Fibroblast of skin of back (primary cell): Measurements from ENCODE around the gene DYDC1. TPM values are rescaled to one million over a fixed set of nuclear protein-coding genes. Genes with fewer than 3 reads are reported as not detected.
"Not testable (repeated sequence)": the region's sequence is repeated elsewhere in the genome, so short reads cannot be mapped to it uniquely, and the experiment has no call there.

Source experiments
- DNase-seq: peaks from one replicate; pipeline ENCODE4 v3.0.0-alpha.2; 2013
- polyA plus RNA-seq, 2 experiments: library from polyadenylated mRNA; unstranded; fragments of 120-200 nt; gene quantifications; one replicate each; pipeline ENCODE4 v1.2.1, GENCODE V29; 2013; ENCODE audit not compliant: insufficient read length in 2 of 2

The DYDC1 gene
- polyA plus RNA-seq (2013, experiment 1 of 2; ENCODE audit: insufficient read length) = not detected
- polyA plus RNA-seq (2013, experiment 2 of 2; ENCODE audit: insufficient read length) = not detected

- peak; percentile 46 for DNase-seq
These were observed at the start of gene DYDC1, which contains the start of gene DYDC2 for GRCh38 chr10:80356563-80356988. DYDC1 (minus strand) TSS chr10:80356755; CDS start chr10:80352601, 4,154 bp downstream. DYDC2 (plus strand) TSS chr10:80356781; CDS start chr10:80362444, 5,663 bp downstream.

- no peak for DNase-seq
These were observed 49.6 kb upstream of the DYDC1 start for GRCh38 chr10:80406204-80406603.

- no peak for DNase-seq
These were observed 49.1 kb upstream of the DYDC1 start for GRCh38 chr10:80405626-80406025.

- DNase-seq = no peak
These were observed 48.5 kb upstream of the DYDC1 start for GRCh38 chr10:80405035-80405434.

GRCh38 chr10:80400136-80400804, 43.7 kb upstream of the DYDC1 start:
- no peak for DNase-seq

- DNase-seq = no peak
These were observed 40.5 kb upstream of the DYDC1 start for GRCh38 chr10:80397014-80397413.

GRCh38 chr10:80394358-80394916, 37.9 kb upstream of the DYDC1 start:
- no peak for DNase-seq

- no peak for DNase-seq
These were observed 35.7 kb upstream of the DYDC1 start for GRCh38 chr10:80392250-80392649.

GRCh38 chr10:80390740-80391139, 34.2 kb upstream of the DYDC1 start:
- DNase-seq = no peak

GRCh38 chr10:80382989-80383388, 26.4 kb upstream of the DYDC1 start:
- DNase-seq = peak; percentile 19

- DNase-seq = no peak
These were observed 23.6 kb upstream of the DYDC1 start for GRCh38 chr10:80380185-80380584.

- no peak for DNase-seq
These were observed 23.1 kb upstream of the DYDC1 start for GRCh38 chr10:80379701-80380100.

GRCh38 chr10:80373502-80373901, 16.9 kb upstream of the DYDC1 start:
- no peak for DNase-seq

GRCh38 chr10:80372675-80373074, 16.1 kb upstream of the DYDC1 start:
- DNase-seq = no peak

GRCh38 chr10:80371467-80371866, 14.9 kb upstream of the DYDC1 start:
- no peak for DNase-seq

- DNase-seq = no peak
These were observed 9.0 kb upstream of the DYDC1 start for GRCh38 chr10:80365510-80365909.

GRCh38 chr10:80359644-80360043, 3.1 kb upstream of the DYDC1 start:
- DNase-seq = no peak

- DNase-seq = not testable (repeated sequence)
These were observed 2.4 kb upstream of the DYDC1 start for GRCh38 chr10:80358925-80359324.

GRCh38 chr10:80357851-80358125, 1.2 kb upstream of the DYDC1 start:
- DNase-seq = no peak

- DNase-seq = no peak
These were observed 665 bp upstream of the DYDC1 start for GRCh38 chr10:80356989-80357850.

- DNase-seq = no peak
These were observed 5.3 kb downstream of the DYDC1 start for GRCh38 chr10:80351220-80351619.

GRCh38 chr10:80350251-80350650, 6.3 kb downstream of the DYDC1 start:
- DNase-seq = no peak

GRCh38 chr10:80344912-80345311, 11.6 kb downstream of the DYDC1 start:
- no peak for DNase-seq

- no peak for DNase-seq
These were observed 12.3 kb downstream of the DYDC1 start for GRCh38 chr10:80344276-80344675.
